Hepatocyte (in vitro differentiated cells): ENCODE data around the gene SUB1.

ENCODE experiments used
- CTCF ChIP-seq: fragments of 200-600 bp; sonication (generic); IDR thresholded peaks from 2 replicates; pipeline ENCODE4 v1.5.1; 2016; ENCODE audit warnings: antibody characterized with exemption, mild to moderate bottlenecking; ENCODE audit not compliant: poor library complexity
- EZH2 ChIP-seq: fragments of 200-600 bp; sonication (generic); IDR thresholded peaks from 2 replicates; pipeline ENCODE4 v1.6.1; 2016; ENCODE audit warnings: antibody characterized with exemption, mild to moderate bottlenecking, borderline replicate concordance
- EZH2phosphoT487 ChIP-seq: fragments of 200-600 bp; sonication (generic); IDR thresholded peaks from one replicate; pipeline ENCODE4 v1.6.1; 2018; ENCODE audit warnings: antibody characterized with exemption, mild to moderate bottlenecking, low read depth, moderate library complexity; ENCODE audit not compliant: unreplicated experiment, severe bottlenecking

GRCh38 chr5:32551865-32552264 lies 33.5 kb upstream of the SUB1 start:
- no peak for TF ChIP-seq EZH2phosphoT487
- TF ChIP-seq EZH2, result no peak
- TF ChIP-seq CTCF, result no peak
